Breast epithelium (tissue), 3 donors: ENCODE measurements around the gene CLSTN3.

Source experiments
- POLR2A ChIP-seq: fragments of 450-650 bp; IDR thresholded peaks from one replicate; pipeline ENCODE4 v1.6.1; 2016; ENCODE audit warnings: antibody characterized with exemption, mild to moderate bottlenecking, moderate library complexity
- POLR2AphosphoS5 ChIP-seq, 3 donors: sonication (generic); formaldehyde crosslinking; IDR thresholded peaks; one replicate each; pipeline ENCODE4 v1.6.1; 2017; ENCODE audit warnings: antibody characterized with exemption in 3 of 3
- TF ChIP-seq, protein P1 (sequence below), 3 donors: fragments of 450-650 bp; IDR thresholded peaks; one replicate each; pipeline ENCODE4 v1.5.1; 2016 to 2017; ENCODE audit warnings: antibody characterized with exemption in 3 of 3, mild to moderate bottlenecking in 3 of 3, moderate library complexity in 3 of 3

DNA sequence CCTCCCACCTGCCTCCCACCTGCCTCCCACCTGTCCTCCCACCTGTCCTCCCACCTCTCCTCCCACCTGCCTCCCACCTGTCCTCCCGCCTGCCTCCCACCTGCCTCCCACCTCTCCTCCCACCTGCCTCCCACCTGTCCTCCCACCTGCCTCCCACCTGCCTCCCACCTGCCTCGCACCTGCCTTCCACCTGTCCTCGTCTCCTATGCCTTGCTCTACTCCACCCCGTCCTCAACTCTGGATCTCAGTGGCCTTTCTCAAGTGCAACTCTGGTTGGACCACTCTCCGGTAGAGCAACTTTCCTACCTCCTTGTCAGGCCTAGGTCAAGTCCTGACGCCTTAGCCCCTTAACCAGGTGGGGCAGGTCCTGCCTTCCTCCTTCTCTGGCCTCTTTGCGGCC, 30.0 kb downstream of the CLSTN3 start:
- TF ChIP-seq, protein P1, sequence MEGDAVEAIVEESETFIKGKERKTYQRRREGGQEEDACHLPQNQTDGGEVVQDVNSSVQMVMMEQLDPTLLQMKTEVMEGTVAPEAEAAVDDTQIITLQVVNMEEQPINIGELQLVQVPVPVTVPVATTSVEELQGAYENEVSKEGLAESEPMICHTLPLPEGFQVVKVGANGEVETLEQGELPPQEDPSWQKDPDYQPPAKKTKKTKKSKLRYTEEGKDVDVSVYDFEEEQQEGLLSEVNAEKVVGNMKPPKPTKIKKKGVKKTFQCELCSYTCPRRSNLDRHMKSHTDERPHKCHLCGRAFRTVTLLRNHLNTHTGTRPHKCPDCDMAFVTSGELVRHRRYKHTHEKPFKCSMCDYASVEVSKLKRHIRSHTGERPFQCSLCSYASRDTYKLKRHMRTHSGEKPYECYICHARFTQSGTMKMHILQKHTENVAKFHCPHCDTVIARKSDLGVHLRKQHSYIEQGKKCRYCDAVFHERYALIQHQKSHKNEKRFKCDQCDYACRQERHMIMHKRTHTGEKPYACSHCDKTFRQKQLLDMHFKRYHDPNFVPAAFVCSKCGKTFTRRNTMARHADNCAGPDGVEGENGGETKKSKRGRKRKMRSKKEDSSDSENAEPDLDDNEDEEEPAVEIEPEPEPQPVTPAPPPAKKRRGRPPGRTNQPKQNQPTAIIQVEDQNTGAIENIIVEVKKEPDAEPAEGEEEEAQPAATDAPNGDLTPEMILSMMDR (IDR thresholded peaks at IDR 0.05), result no peak
- no peak for TF ChIP-seq POLR2A
- no peak for TF ChIP-seq POLR2AphosphoS5 (IDR thresholded peaks at IDR 0.05)
